Peyer's patch (tissue), 4 donors: ENCODE results near the gene ANXA5.

Experiments
- POLR2A ChIP-seq, 2 donors: fragments of 450-650 bp; IDR thresholded peaks; one replicate each; pipeline ENCODE4 v1.5.1; 2017; ENCODE audit warnings: antibody characterized with exemption in 2 of 2, mild to moderate bottlenecking in 2 of 2, moderate library complexity in 2 of 2
- TF ChIP-seq, protein P1 (sequence below), 6 experiments: fragments of 450-650 bp in 4 of 6; fragments of 200-600 bp in 2 of 6; sonication (generic) in 1 of 6; IDR thresholded peaks; one replicate each; pipeline ENCODE4 v1.5.1; 2017 to 2019; ENCODE audit warnings: antibody characterized with exemption in 6 of 6, mild to moderate bottlenecking in 3 of 6, moderate library complexity in 1 of 6

DNA sequence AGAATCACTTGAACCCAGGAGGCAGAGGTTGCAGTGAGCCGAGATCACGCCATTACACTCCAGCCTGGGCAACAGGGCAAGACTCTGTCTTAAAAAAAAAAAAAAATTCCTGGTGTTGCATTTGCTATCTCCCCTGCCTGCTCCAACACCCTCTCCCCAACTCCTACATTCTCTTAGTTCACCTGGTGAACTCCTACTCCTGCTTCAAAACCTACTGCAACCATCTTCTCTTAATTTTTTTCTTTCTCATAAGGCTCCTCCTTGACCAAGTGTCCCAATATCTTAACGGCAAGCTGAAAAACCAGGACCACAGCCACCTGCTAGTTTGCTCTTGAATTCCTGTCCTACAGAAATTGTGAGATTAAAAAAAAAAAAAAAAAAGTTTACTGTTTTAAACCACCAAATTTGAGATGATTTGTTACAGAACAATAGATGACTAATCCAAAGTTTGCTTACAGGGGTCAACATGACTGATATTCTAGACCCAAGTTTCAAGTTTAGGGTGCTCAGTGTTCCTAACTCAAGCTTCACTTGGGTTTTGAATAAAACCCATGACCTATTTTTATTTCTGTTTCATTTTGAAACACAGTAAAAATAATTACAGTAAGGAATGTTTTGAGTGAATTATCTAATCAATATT, 13.1 kb upstream of the ANXA5 start:
- TF ChIP-seq, protein P1, sequence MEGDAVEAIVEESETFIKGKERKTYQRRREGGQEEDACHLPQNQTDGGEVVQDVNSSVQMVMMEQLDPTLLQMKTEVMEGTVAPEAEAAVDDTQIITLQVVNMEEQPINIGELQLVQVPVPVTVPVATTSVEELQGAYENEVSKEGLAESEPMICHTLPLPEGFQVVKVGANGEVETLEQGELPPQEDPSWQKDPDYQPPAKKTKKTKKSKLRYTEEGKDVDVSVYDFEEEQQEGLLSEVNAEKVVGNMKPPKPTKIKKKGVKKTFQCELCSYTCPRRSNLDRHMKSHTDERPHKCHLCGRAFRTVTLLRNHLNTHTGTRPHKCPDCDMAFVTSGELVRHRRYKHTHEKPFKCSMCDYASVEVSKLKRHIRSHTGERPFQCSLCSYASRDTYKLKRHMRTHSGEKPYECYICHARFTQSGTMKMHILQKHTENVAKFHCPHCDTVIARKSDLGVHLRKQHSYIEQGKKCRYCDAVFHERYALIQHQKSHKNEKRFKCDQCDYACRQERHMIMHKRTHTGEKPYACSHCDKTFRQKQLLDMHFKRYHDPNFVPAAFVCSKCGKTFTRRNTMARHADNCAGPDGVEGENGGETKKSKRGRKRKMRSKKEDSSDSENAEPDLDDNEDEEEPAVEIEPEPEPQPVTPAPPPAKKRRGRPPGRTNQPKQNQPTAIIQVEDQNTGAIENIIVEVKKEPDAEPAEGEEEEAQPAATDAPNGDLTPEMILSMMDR (IDR thresholded peaks at IDR 0.05), result no peak
- no peak for TF ChIP-seq POLR2A (IDR thresholded peaks at IDR 0.05)
